WI38 (cell line): ENCODE measurements around the gene BICRA.

Experiments used
- H3K4me3 ChIP-seq: 2 replicates; pipeline ENCODE4 v1.5.1; 2011; ENCODE audit warnings: low read depth, mild to moderate bottlenecking, control low read depth, low read length
- CTCF ChIP-seq: IDR thresholded peaks from 2 replicates; pipeline ENCODE4 v1.5.1; 2012; ENCODE audit warnings: low read depth, mild to moderate bottlenecking, control low read depth, low read length

Gene BICRA

GRCh38 chr19:47679251-47679900, 70.4 kb downstream of the BICRA start:
- no peak for TF ChIP-seq CTCF
- no peak overlapping the region for H3K4me3 ChIP-seq

- no peak for TF ChIP-seq CTCF
- no peak overlapping the region for H3K4me3 ChIP-seq
Observed at GRCh38 chr19:47679922-47680857, 71.3 kb downstream of the BICRA start.

- no peak overlapping the region for H3K4me3 ChIP-seq
- TF ChIP-seq CTCF: no peak
Observed at GRCh38 chr19:47680858-47681332, 72.0 kb downstream of the BICRA start.

GRCh38 chr19:47681388-47681787, 72.5 kb downstream of the BICRA start:
- no peak for TF ChIP-seq CTCF
- H3K4me3 ChIP-seq: no peak overlapping the region

GRCh38 chr19:47681936-47682335, 73.0 kb downstream of the BICRA start:
- H3K4me3 ChIP-seq: no peak overlapping the region
- TF ChIP-seq CTCF: no peak

- H3K4me3 ChIP-seq: no peak overlapping the region
- no peak for TF ChIP-seq CTCF
Observed at GRCh38 chr19:47682939-47683338, 74.0 kb downstream of the BICRA start.
